Osteoblast (primary cell): Measurements from ENCODE around the gene EHF. TPM values are rescaled to one million over a fixed set of nuclear protein-coding genes. Genes with fewer than 3 reads are reported as not detected.

ENCODE experiments used
- DNase-seq: peaks from one replicate; pipeline ENCODE4 v3.0.0; 2011; ENCODE audit warnings: low spot score, mixed read lengths; ENCODE audit not compliant: insufficient read length; ENCODE audit errors: missing footprints
- H2AFZ ChIP-seq: 2 replicates; pipeline ENCODE4 v1.6.0; 2011; ENCODE audit warnings: mild to moderate bottlenecking, low read length
- H3K27ac ChIP-seq: 2 replicates; pipeline ENCODE4 v1.5.1; 2011; ENCODE audit warnings: mild to moderate bottlenecking, low read depth, low read length, moderate library complexity
- H3K27me3 ChIP-seq: 2 replicates; pipeline ENCODE4 v1.6.0; 2012; ENCODE audit warnings: mild to moderate bottlenecking, control low read depth, inconsistent platforms, low read length, moderate library complexity; ENCODE audit not compliant: insufficient read depth
- H3K36me3 ChIP-seq: 2 replicates; pipeline ENCODE4 v1.5.1; 2011; ENCODE audit warnings: mild to moderate bottlenecking, low read length, control low read depth, moderate library complexity; ENCODE audit not compliant: insufficient read depth
- H3K4me1 ChIP-seq: 2 replicates; pipeline ENCODE4 v1.5.1; 2011; ENCODE audit warnings: mild to moderate bottlenecking, low read length, control low read depth, moderate library complexity; ENCODE audit not compliant: insufficient read depth
- H3K4me2 ChIP-seq: 2 replicates; pipeline ENCODE4 v1.6.0; 2011; ENCODE audit warnings: mild to moderate bottlenecking, low read length; ENCODE audit not compliant: insufficient read depth
- H3K4me3 ChIP-seq: fragments of 200-600 bp; sonication (generic); 3 replicates; pipeline ENCODE4 v1.5.1; 2012; ENCODE audit warnings: mild to moderate bottlenecking, low read length, inconsistent platforms; ENCODE audit not compliant: insufficient read depth
- H3K79me2 ChIP-seq: 2 replicates; pipeline ENCODE4 v1.6.0; 2012; ENCODE audit warnings: mild to moderate bottlenecking, low read length, control low read depth, inconsistent platforms; ENCODE audit not compliant: insufficient read depth
- H3K9me3 ChIP-seq: 2 replicates; pipeline ENCODE4 v1.5.1; 2011; ENCODE audit warnings: low read depth, low read length, control low read depth
- H4K20me1 ChIP-seq: 2 replicates; pipeline ENCODE4 v1.6.0; 2012; ENCODE audit warnings: mild to moderate bottlenecking, low read length, control low read depth; ENCODE audit not compliant: insufficient read depth
- total RNA-seq: library from RNA; depleted of rRNA; stranded (reverse); fragments of >200 nt; gene quantifications from 2 replicates; pipeline ENCODE4 v1.2.3, GENCODE V29; 2012
- TF ChIP-seq, protein P1 (sequence below): IDR thresholded peaks from 2 replicates; pipeline ENCODE4 v1.5.1; 2011; ENCODE audit warnings: mild to moderate bottlenecking, low read depth, low read length, moderate library complexity; ENCODE audit errors: extremely low read depth

EHF gene
- total RNA-seq, 1 donor, result not detected

DNA sequence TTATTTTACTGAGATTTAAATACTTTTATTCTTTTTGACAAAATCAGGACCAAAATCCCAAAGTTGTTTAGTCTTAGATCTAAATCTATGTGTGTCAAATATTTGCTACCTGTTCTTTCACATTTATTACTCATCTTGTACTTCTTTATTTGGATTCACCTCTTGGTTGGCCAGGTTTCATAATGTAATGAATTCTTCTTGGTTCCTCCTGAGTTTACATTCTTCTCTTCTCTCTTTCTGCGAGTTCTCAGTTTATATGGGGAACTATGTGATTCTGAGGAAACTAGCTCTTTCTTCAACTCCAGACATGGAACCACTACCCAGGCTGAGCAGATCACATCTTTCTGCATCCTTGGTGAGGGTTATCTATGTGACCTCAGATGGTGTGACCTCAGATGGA, 50.2 kb downstream of the EHF start:
- Histone ChIP-seq H3K9me3 (no peaks in the 10 kb centered on the region), H3K36me3 (no peaks in the 10 kb centered on the region), H3K4me2 (no peak overlapping the region), H3K79me2 (no peaks in the 10 kb centered on the region), H3K27me3 (peaks cover 8% of the 10 kb centered on the region), H3K27ac (no peak overlapping the region), H4K20me1 (no peaks in the 10 kb centered on the region), H3K4me1 (no peaks in the 10 kb centered on the region), H2AFZ (no peak overlapping the region), H3K4me3 (no peak overlapping the region)
- DNase-seq, result no peak
- TF ChIP-seq, protein P1, sequence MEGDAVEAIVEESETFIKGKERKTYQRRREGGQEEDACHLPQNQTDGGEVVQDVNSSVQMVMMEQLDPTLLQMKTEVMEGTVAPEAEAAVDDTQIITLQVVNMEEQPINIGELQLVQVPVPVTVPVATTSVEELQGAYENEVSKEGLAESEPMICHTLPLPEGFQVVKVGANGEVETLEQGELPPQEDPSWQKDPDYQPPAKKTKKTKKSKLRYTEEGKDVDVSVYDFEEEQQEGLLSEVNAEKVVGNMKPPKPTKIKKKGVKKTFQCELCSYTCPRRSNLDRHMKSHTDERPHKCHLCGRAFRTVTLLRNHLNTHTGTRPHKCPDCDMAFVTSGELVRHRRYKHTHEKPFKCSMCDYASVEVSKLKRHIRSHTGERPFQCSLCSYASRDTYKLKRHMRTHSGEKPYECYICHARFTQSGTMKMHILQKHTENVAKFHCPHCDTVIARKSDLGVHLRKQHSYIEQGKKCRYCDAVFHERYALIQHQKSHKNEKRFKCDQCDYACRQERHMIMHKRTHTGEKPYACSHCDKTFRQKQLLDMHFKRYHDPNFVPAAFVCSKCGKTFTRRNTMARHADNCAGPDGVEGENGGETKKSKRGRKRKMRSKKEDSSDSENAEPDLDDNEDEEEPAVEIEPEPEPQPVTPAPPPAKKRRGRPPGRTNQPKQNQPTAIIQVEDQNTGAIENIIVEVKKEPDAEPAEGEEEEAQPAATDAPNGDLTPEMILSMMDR, result no peak

DNA sequence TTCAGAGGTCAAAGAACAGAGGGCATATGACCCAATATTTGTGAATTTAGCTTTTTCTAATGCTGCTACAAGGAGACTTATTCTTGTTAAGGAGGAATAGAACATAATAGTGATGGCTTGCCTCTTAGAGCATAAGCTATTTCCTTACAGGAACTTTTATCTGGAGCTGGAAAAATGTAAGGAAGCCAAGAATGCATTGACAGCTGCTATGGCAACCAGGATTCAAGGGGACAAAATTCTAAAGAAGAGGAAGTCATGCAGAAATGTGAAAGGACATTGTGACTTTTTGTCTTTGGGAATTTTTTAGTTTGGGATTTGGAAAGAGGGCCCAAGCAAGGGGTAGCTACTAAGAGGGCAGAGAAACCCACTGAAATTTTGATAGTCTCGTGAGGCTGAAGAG, 51.1 kb downstream of the EHF start:
- Histone ChIP-seq H3K27ac (no peak overlapping the region), H3K4me2 (no peak overlapping the region), H3K4me3 (no peak overlapping the region), H3K9me3 (no peaks in the 10 kb centered on the region), H3K27me3 (peaks cover 8% of the 10 kb centered on the region), H3K79me2 (no peaks in the 10 kb centered on the region), H3K4me1 (no peaks in the 10 kb centered on the region), H3K36me3 (no peaks in the 10 kb centered on the region), H2AFZ (no peak overlapping the region), H4K20me1 (no peaks in the 10 kb centered on the region)
- TF ChIP-seq, protein P1, result no peak
- DNase-seq, result no peak

DNA sequence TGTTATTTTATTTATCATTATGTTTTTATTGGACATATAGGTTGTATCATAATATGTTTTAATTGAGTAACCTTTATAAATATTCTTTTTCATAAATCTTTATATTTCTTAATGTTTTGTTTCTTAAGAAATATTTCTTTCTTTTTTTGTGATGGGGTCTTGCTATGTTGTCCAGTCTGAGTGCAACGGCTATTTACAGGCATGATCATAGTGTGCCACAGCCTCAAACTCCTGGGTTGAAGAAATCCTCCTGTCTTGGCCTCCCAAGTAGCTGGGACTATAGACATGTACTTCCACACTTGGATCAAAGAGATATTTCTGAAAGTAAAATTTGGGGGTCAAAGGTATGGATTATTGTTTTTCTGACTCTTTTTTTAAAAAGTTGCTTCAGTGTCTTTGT, 53.1 kb downstream of the EHF start:
- H3K9me3 ChIP-seq, result no peaks in the 10 kb centered on the region
- TF ChIP-seq, protein P1, result no peak
- no peak overlapping the region for H2AFZ ChIP-seq
- no peak overlapping the region for H3K4me3 ChIP-seq
- DNase-seq, result no peak
- no peak overlapping the region for H3K4me2 ChIP-seq
- H4K20me1 ChIP-seq, result no peaks in the 10 kb centered on the region
- H3K27ac ChIP-seq, result no peak overlapping the region
- H3K27me3 ChIP-seq, result peaks cover 3% of the 10 kb centered on the region
- no peaks in the 10 kb centered on the region for H3K4me1 ChIP-seq
- no peaks in the 10 kb centered on the region for H3K36me3 ChIP-seq
- H3K79me2 ChIP-seq, result no peaks in the 10 kb centered on the region

DNA sequence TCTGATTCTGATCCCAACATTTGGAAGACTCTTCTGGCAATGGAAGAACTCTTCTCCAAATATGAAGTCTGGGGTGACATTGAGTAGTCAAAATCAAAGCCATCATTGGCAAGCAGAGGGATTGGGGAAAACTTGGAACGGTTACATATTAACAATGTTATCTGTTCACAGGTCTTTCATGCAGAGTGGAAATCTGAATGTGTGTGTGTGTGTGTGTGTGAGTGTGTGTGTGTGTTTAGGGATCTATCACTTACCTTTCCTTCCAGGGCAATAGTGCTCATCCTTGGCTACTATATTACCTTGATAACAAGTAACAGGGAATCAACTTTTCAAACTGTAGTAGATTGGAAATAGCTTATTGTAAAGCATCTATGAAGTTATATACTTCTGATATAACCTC, 55.3 kb downstream of the EHF start:
- H2AFZ ChIP-seq, result no peak overlapping the region
- H4K20me1 ChIP-seq, result no peaks in the 10 kb centered on the region
- no peak overlapping the region for H3K27ac ChIP-seq
- H3K4me2 ChIP-seq, result no peak overlapping the region
- TF ChIP-seq, protein P1, result no peak
- peaks cover 3% of the 10 kb centered on the region for H3K27me3 ChIP-seq
- H3K4me3 ChIP-seq, result no peak overlapping the region
- H3K79me2 ChIP-seq, result no peaks in the 10 kb centered on the region
- no peak for DNase-seq
- peaks cover 3% of the 10 kb centered on the region for H3K4me1 ChIP-seq
- H3K9me3 ChIP-seq, result no peaks in the 10 kb centered on the region
- no peaks in the 10 kb centered on the region for H3K36me3 ChIP-seq
